OCI-M2 (cell line): Measurements from ENCODE around the gene KCNIP1.
"Not testable (repeated sequence)": the region's sequence is repeated elsewhere in the genome, so short reads cannot be mapped to it uniquely, and the experiment has no call there.

Experiments
- DNase-seq: peaks from one replicate; lab custom pipeline; 2025; ENCODE audit not compliant: unreplicated experiment; lab: John Stamatoyannopoulos, UW

KCNIP1 gene

GRCh38 chr5:170765868-170766267, 262.0 kb downstream of the KCNIP1 start:
- DNase-seq: not testable (repeated sequence)

GRCh38 chr5:170769246-170769645, 265.4 kb downstream of the KCNIP1 start:
- no peak for DNase-seq

GRCh38 chr5:170769898-170770416, 266.1 kb downstream of the KCNIP1 start:
- no peak for DNase-seq

GRCh38 chr5:170771496-170771895, 267.7 kb downstream of the KCNIP1 start:
- no peak for DNase-seq

- no peak for DNase-seq
These were observed 269.5 kb downstream of the KCNIP1 start for GRCh38 chr5:170773024-170773985.

- no peak for DNase-seq
These were observed 271.0 kb downstream of the KCNIP1 start for GRCh38 chr5:170774831-170775230.

- no peak for DNase-seq
These were observed 278.1 kb downstream of the KCNIP1 start for GRCh38 chr5:170781946-170782345.

- DNase-seq: no peak
These were observed 278.6 kb downstream of the KCNIP1 start for GRCh38 chr5:170782438-170782837.

- no peak for DNase-seq
These were observed 279.9 kb downstream of the KCNIP1 start, which contains the start of gene GABRP for GRCh38 chr5:170783498-170784247. GABRP (plus strand) TSS chr5:170783725; CDS start chr5:170788616, 4,891 bp downstream.

GRCh38 chr5:170785416-170785815, 281.6 kb downstream of the KCNIP1 start:
- no peak for DNase-seq
